NCI-H2107 (cell line): ENCODE data around the gene C9orf153.
"Not testable (repeated sequence)": the region's sequence is repeated elsewhere in the genome, so short reads cannot be mapped to it uniquely, and the experiment has no call there.

Experiments
- DNase-seq: peaks from one replicate; lab custom pipeline; 2025; lab: John Stamatoyannopoulos, UW

The C9orf153 gene

GRCh38 chr9:86259557-86259956 is at the start of gene C9orf153:
C9orf153 (minus strand) TSS chr9:86259657; CDS start chr9:86229603, 30,054 bp downstream.
- DNase-seq = no peak

- DNase-seq = no peak
These were observed 49.2 kb upstream of the C9orf153 start for GRCh38 chr9:86308687-86309086.

- DNase-seq = no peak
These were observed 44.8 kb upstream of the C9orf153 start for GRCh38 chr9:86304236-86304730.

- no peak for DNase-seq
These were observed 44.0 kb upstream of the C9orf153 start for GRCh38 chr9:86303316-86303975.

GRCh38 chr9:86301686-86302085 is 42.2 kb upstream of the C9orf153 start:
- DNase-seq = no peak

GRCh38 chr9:86300701-86301100 is 41.2 kb upstream of the C9orf153 start:
- no peak for DNase-seq

- DNase-seq = no peak
These were observed 39.4 kb upstream of the C9orf153 start for GRCh38 chr9:86298873-86299272.

GRCh38 chr9:86290341-86290740 is 30.9 kb upstream of the C9orf153 start:
- DNase-seq = not testable (repeated sequence)

- no peak for DNase-seq
These were observed 29.2 kb upstream of the C9orf153 start for GRCh38 chr9:86288499-86289198.

- DNase-seq = no peak
These were observed 27.6 kb upstream of the C9orf153 start for GRCh38 chr9:86287013-86287412.

GRCh38 chr9:86286278-86286677 is 26.8 kb upstream of the C9orf153 start:
- DNase-seq = no peak

- no peak for DNase-seq
These were observed 25.8 kb upstream of the C9orf153 start for GRCh38 chr9:86285261-86285660.

- DNase-seq = peak; percentile 51
These were observed 23.6 kb upstream of the C9orf153 start for GRCh38 chr9:86282979-86283535.

- DNase-seq = peak; percentile 88
These were observed 22.9 kb upstream of the C9orf153 start, which contains the start of gene ISCA1 for GRCh38 chr9:86282077-86282978. ISCA1 (minus strand) TSS chr9:86282538; CDS start chr9:86282458, 80 bp downstream.

GRCh38 chr9:86281593-86282076 is 22.2 kb upstream of the C9orf153 start:
- DNase-seq = no peak

GRCh38 chr9:86280580-86280979 is 21.1 kb upstream of the C9orf153 start:
- DNase-seq = no peak

GRCh38 chr9:86279839-86280238 is 20.4 kb upstream of the C9orf153 start:
- DNase-seq = no peak

- DNase-seq = no peak
These were observed 17.6 kb upstream of the C9orf153 start for GRCh38 chr9:86277072-86277471.

- DNase-seq = no peak
These were observed 16.5 kb upstream of the C9orf153 start for GRCh38 chr9:86275962-86276361.

GRCh38 chr9:86274821-86275643 is 15.6 kb upstream of the C9orf153 start:
- no peak for DNase-seq

GRCh38 chr9:86272221-86272620 is 12.8 kb upstream of the C9orf153 start:
- no peak for DNase-seq
